Right forelimb (tissue), 1 donor: Measurements from ENCODE around the gene TTC19.
A peak's percentile ranks its signal among the peaks of the same experiment; 100 is the strongest.

Experiments used
- DNase-seq: peaks from one replicate; pipeline ENCODE4 v3.0.0-alpha.2; 2018

Gene TTC19

GRCh38 chr17:15999141-15999973 lies at the start of gene TTC19, which contains the start of gene ZSWIM7:
Gene TTC19 (plus strand): TSS chr17:15999824. CDS start chr17:15999849, 25 bp downstream.
Gene ZSWIM7 (minus strand): TSS chr17:15999704. CDS start chr17:15999594, 110 bp downstream.
- peak; percentile 97 for DNase-seq

- no peak for DNase-seq
Measured at GRCh38 chr17:15951368-15952047, 48.1 kb upstream of the TTC19 start.

GRCh38 chr17:15952048-15952532 lies 47.5 kb upstream of the TTC19 start:
- DNase-seq, result no peak

- DNase-seq, result no peak
Measured at GRCh38 chr17:15952916-15953790, 46.5 kb upstream of the TTC19 start.

- DNase-seq, result no peak
Measured at GRCh38 chr17:15954222-15954621, 45.4 kb upstream of the TTC19 start.

- no peak for DNase-seq
Measured at GRCh38 chr17:15955793-15956541, 43.7 kb upstream of the TTC19 start.

- DNase-seq, result no peak
Measured at GRCh38 chr17:15957206-15957605, 42.4 kb upstream of the TTC19 start.

- no peak for DNase-seq
Measured at GRCh38 chr17:15957608-15958307, 41.9 kb upstream of the TTC19 start.

- DNase-seq, result no peak
Measured at GRCh38 chr17:15958484-15958854, 41.2 kb upstream of the TTC19 start.

GRCh38 chr17:15963670-15964110 lies 35.9 kb upstream of the TTC19 start:
- no peak for DNase-seq

- no peak for DNase-seq
Measured at GRCh38 chr17:15965528-15965927, 34.1 kb upstream of the TTC19 start.

GRCh38 chr17:15966183-15966878 lies 33.3 kb upstream of the TTC19 start:
- no peak for DNase-seq

- DNase-seq, result no peak
Measured at GRCh38 chr17:15966879-15967248, 32.8 kb upstream of the TTC19 start.

GRCh38 chr17:15967706-15968399 lies 31.8 kb upstream of the TTC19 start:
- DNase-seq, result no peak

GRCh38 chr17:15969463-15969862 lies 30.2 kb upstream of the TTC19 start:
- no peak for DNase-seq

GRCh38 chr17:15970500-15970899 lies 29.1 kb upstream of the TTC19 start:
- no peak for DNase-seq

- DNase-seq, result no peak
Measured at GRCh38 chr17:15971098-15971678, 28.4 kb upstream of the TTC19 start.

GRCh38 chr17:15971882-15972281 lies 27.7 kb upstream of the TTC19 start:
- no peak for DNase-seq

- DNase-seq, result no peak
Measured at GRCh38 chr17:15972497-15972951, 27.1 kb upstream of the TTC19 start.

- no peak for DNase-seq
Measured at GRCh38 chr17:15973016-15973415, 26.6 kb upstream of the TTC19 start.
